Measurements from ENCODE around the gene ASIC4. TPM values are rescaled to one million over a fixed set of nuclear protein-coding genes. Genes with fewer than 3 reads are reported as not detected.
A peak's percentile ranks its signal among the peaks of the same experiment; 100 is the strongest.

Gene ASIC4
- total RNA-seq, 4 donors from 2014 or later, result not detected

- no peak overlapping the region for H3K27ac ChIP-seq
- WGBS, 2 donors, result 42 to 80% methylated on average over 1 of the region's 1 CpG
- H3K9me3 ChIP-seq, result no peaks in the 10 kb centered on the region
- intact Hi-C loops (cut with DNase I), result no loop called here
- no peak for TF ChIP-seq CTCF (IDR thresholded peaks at IDR 0.05)
- TF ChIP-seq POLR2A (IDR thresholded peaks at IDR 0.05), result no peak
- peaks cover 0 to 34% (median 0%) of the 10 kb centered on the region in 3 donors for H3K36me3 ChIP-seq
- peak overlapping the region in 3 of 4 donors; percentile 59 to 85 (median 71) for H3K4me3 ChIP-seq
- H3K27me3 ChIP-seq, result peaks cover 0 to 34% (median 0%) of the 10 kb centered on the region in 4 donors
- no peak for DNase-seq
- H3K4me1 ChIP-seq, result peaks cover 8 to 52% (median 25%) of the 10 kb centered on the region in 3 donors
Observed at GRCh38 chr2:219499555-219499954, 14.7 kb upstream of the ASIC4 start.

DNA sequence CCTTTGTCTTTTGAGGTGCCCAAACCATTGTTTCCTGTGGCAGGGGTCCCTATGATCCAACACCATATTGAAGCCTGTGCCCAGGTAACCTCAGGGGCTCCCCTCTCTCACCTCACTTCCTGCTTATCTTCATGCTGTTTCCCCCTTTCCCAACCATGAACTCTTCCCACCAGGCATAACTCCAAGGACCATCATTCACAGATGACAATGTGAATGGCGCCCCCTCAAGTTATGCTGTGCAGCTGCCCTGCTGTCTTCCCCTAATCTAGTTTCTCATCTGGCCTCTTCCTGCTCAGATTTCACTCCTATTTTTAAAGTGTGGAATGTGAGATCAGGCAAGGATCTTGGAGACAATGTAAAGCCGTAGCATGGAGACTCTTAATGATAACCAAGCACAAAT lies 14.1 kb upstream of the ASIC4 start:
- H3K4me3 ChIP-seq, result no peak overlapping the region
- H3K36me3 ChIP-seq, result peaks cover 0 to 40% (median 0%) of the 10 kb centered on the region in 3 donors
- peaks cover 8 to 47% (median 25%) of the 10 kb centered on the region in 3 donors for H3K4me1 ChIP-seq
- no peak for DNase-seq
- TF ChIP-seq CTCF (IDR thresholded peaks at IDR 0.05) (no peak), POLR2A (IDR thresholded peaks at IDR 0.05) (no peak)
- WGBS, 2 donors, result 90 to 94% methylated on average over 2 of the region's 2 CpGs
- intact Hi-C loops (cut with DNase I), result no loop called here
- peaks cover 0 to 29% (median 0%) of the 10 kb centered on the region in 4 donors for H3K27me3 ChIP-seq
- H3K9me3 ChIP-seq, result no peaks in the 10 kb centered on the region
- no peak overlapping the region for H3K27ac ChIP-seq

GRCh38 chr2:219501849-219502248 lies 12.4 kb upstream of the ASIC4 start:
- H3K4me3 ChIP-seq, result no peak overlapping the region
- peaks cover 0 to 12% (median 0%) of the 10 kb centered on the region in 4 donors for H3K27me3 ChIP-seq
- TF ChIP-seq CTCF (IDR thresholded peaks at IDR 0.05) (no peak), POLR2A (IDR thresholded peaks at IDR 0.05) (no peak)
- no peak overlapping the region for H3K27ac ChIP-seq
- H3K9me3 ChIP-seq, result no peaks in the 10 kb centered on the region
- intact Hi-C loops (cut with DNase I), result no loop called here
- DNase-seq, result no peak
- 92 to 100% methylated on average over 1 to 9 of the region's 14 CpGs for WGBS, 2 donors
- H3K36me3 ChIP-seq, result peaks cover 0 to 57% (median 0%) of the 10 kb centered on the region in 3 donors
- peaks cover 8 to 30% (median 18%) of the 10 kb centered on the region in 3 donors for H3K4me1 ChIP-seq

GRCh38 chr2:219502618-219503017 lies 11.7 kb upstream of the ASIC4 start:
- TF ChIP-seq CTCF (IDR thresholded peaks at IDR 0.05), result no peak
- no peak for TF ChIP-seq POLR2A (IDR thresholded peaks at IDR 0.05)
- DNase-seq, result no peak
- H3K9me3 ChIP-seq, result no peaks in the 10 kb centered on the region
- intact Hi-C loops (cut with DNase I), result no loop called here
- H3K36me3 ChIP-seq, result peaks cover 0 to 61% (median 0%) of the 10 kb centered on the region in 3 donors
- H3K27ac ChIP-seq, result no peak overlapping the region
- no peak overlapping the region for H3K4me3 ChIP-seq
- H3K4me1 ChIP-seq, result peaks cover 1 to 22% (median 10%) of the 10 kb centered on the region in 3 donors
- H3K27me3 ChIP-seq, result peaks cover 0 to 4% (median 0%) of the 10 kb centered on the region in 4 donors

DNA sequence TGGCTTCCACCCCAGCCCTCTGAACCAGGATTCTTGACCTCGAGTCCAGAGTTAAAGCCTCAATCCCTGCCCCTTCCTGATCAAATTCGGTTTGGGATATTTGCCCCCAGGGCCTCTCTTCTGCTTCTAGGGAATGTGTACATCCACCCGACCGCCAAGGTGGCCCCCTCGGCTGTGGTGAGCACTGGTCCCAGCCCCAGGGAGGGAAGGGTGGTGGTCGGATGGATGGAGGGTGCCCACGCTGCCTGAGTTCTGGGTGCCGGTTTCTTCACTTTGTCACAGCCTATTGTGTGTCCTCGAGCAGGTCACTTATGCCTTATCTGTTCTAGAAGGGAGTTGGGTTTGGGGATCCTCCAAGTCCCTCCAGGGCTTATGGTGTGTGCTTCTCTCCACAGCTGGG lies 8.7 kb upstream of the ASIC4 start:
- H3K4me1 ChIP-seq, result peaks cover 13 to 27% (median 14%) of the 10 kb centered on the region in 3 donors
- intact Hi-C loops (cut with DNase I), result no loop called here
- TF ChIP-seq POLR2A (IDR thresholded peaks at IDR 0.05) (no peak), CTCF (IDR thresholded peaks at IDR 0.05) (no peak)
- H3K27ac ChIP-seq, result no peak overlapping the region
- peaks cover 0 to 61% (median 0%) of the 10 kb centered on the region in 3 donors for H3K36me3 ChIP-seq
- H3K27me3 ChIP-seq, result peaks cover 0 to 26% (median 1%) of the 10 kb centered on the region in 4 donors
- H3K9me3 ChIP-seq, result no peaks in the 10 kb centered on the region
- H3K4me3 ChIP-seq, result no peak overlapping the region
- WGBS, 2 donors, result 83 to 85% methylated on average over 7 of the region's 9 CpGs
- DNase-seq, result no peak
